A673 (cell line): ENCODE data around the gene STIM1. TPM values are rescaled to one million over a fixed set of nuclear protein-coding genes. Genes with fewer than 3 reads are reported as not detected.

Source experiments
- BruUV-seq: library from RNA; stranded (reverse); fragments of 400-500 nt; replicated peaks from 2 replicates; lab custom pipeline; 2021; lab: Mats Ljungman, UMichigan
- CTCF ChIA-PET: fragments of 300-600 bp; sonication (Branson Sonifier 250); formaldehyde crosslinking; loops from one replicate; lab custom pipeline; 2022; ENCODE audit warnings: antibody characterized with exemption; lab: Charles Lee
- POLR2A ChIA-PET: fragments of 300-600 bp; sonication (Branson Sonifier 250); formaldehyde crosslinking; loops from one replicate; lab custom pipeline; 2022; ENCODE audit warnings: antibody characterized with exemption; ENCODE audit not compliant: low non-redundant PET; lab: Charles Lee
- DNase-seq: peaks from one replicate; pipeline ENCODE4 v3.0.0-alpha.2; 2015; ENCODE audit warnings: low spot score
- H3K27ac ChIP-seq: fragments of 200-600 bp; sonication (generic); 2 replicates; pipeline ENCODE4 v1.5.1; 2016; ENCODE audit warnings: mixed run types, low read depth, mild to moderate bottlenecking, mixed read lengths, antibody characterized with exemption, low read length; ENCODE audit not compliant: poor library complexity, severe bottlenecking
- H3K27me3 ChIP-seq: fragments of 200-600 bp; sonication (generic); replicated peaks from 2 replicates; pipeline ENCODE4 v1.6.1; 2017; ENCODE audit warnings: mixed run types, low read depth, mild to moderate bottlenecking, mixed read lengths, antibody characterized with exemption, low read length; ENCODE audit not compliant: insufficient read depth, poor library complexity
- H3K36me3 ChIP-seq: fragments of 200-600 bp; sonication (generic); 2 replicates; pipeline ENCODE4 v1.6.1; 2016; ENCODE audit warnings: mixed run types, mild to moderate bottlenecking, mixed read lengths, antibody characterized with exemption, low read length; ENCODE audit not compliant: insufficient read depth, poor library complexity, severe bottlenecking
- H3K4me1 ChIP-seq: fragments of 200-600 bp; sonication (generic); 2 replicates; pipeline ENCODE4 v1.6.1; 2017; ENCODE audit warnings: mixed run types, mild to moderate bottlenecking, mixed read lengths, antibody characterized with exemption, low read length; ENCODE audit not compliant: insufficient read depth, poor library complexity, severe bottlenecking
- H3K4me3 ChIP-seq: fragments of 200-600 bp; sonication (generic); 2 replicates; pipeline ENCODE4 v1.5.1; 2016; ENCODE audit warnings: low read depth, mixed run types, mild to moderate bottlenecking, mixed read lengths, low read length; ENCODE audit not compliant: poor library complexity, severe bottlenecking
- H3K9me3 ChIP-seq: fragments of 200-600 bp; sonication (generic); 2 replicates; pipeline ENCODE4 v1.6.1; 2016; ENCODE audit warnings: mixed run types, low read depth, mild to moderate bottlenecking, mixed read lengths, antibody characterized with exemption, low read length; ENCODE audit not compliant: poor library complexity, severe bottlenecking
- CTCF ChIP-seq: fragments of 300-800, 200-600 bp; sonication (generic); conservative IDR thresholded peaks from 2 replicates; pipeline ENCODE4 v1.5.1; 2017; ENCODE audit warnings: low read depth, mild to moderate bottlenecking, antibody characterized with exemption, low read length, moderate library complexity, mixed read lengths
- EZH2 ChIP-seq: fragments of 200-600 bp; sonication (generic); IDR thresholded peaks from 2 replicates; pipeline ENCODE4 v1.6.1; 2017; ENCODE audit warnings: borderline replicate concordance, low read depth, mild to moderate bottlenecking, mixed read lengths, antibody characterized with exemption, low read length; ENCODE audit not compliant: poor library complexity, severe bottlenecking
- intact Hi-C: fragments of 100-400 bp; cut with micrococcal nuclease; formaldehyde crosslinking; loops from one replicate; pipeline ENCODE4 v1.10.0; 2022; ENCODE audit not compliant: unreplicated experiment
- total RNA-seq: library from RNA; stranded (reverse); gene quantifications from 2 replicates; pipeline ENCODE4 v1.2.3, GENCODE V29; 2021

Gene STIM1
- total RNA-seq, 1 experiment from 2014 or later: 14.2 TPM

- no TSS peak for BruUV-seq
- TF ChIP-seq CTCF (no peak), EZH2 (no peak)
- H3K9me3 ChIP-seq: no peaks in the 10 kb centered on the region
- H3K27ac ChIP-seq: no peak overlapping the region
- no peak for DNase-seq
- H3K27me3 ChIP-seq: no peaks in the 10 kb centered on the region
- POLR2A ChIA-PET: no interaction called here
- H3K4me1 ChIP-seq: no peaks in the 10 kb centered on the region
- intact Hi-C loops: no loop called here
- H3K4me3 ChIP-seq: no peak overlapping the region
- CTCF ChIA-PET: no interaction called here
- H3K36me3 ChIP-seq: peaks cover 6% of the 10 kb centered on the region
Observed at GRCh38 chr11:3825473-3826154, 29.9 kb upstream of the STIM1 start.

GRCh38 chr11:3826721-3827120 is 28.7 kb upstream of the STIM1 start:
- intact Hi-C loops: no loop called here
- no peak for DNase-seq
- BruUV-seq: no TSS peak
- Histone ChIP-seq H3K27ac (no peak overlapping the region), H3K4me1 (no peaks in the 10 kb centered on the region), H3K27me3 (no peaks in the 10 kb centered on the region), H3K9me3 (no peaks in the 10 kb centered on the region), H3K4me3 (no peak overlapping the region), H3K36me3 (peaks cover 6% of the 10 kb centered on the region)
- ChIA-PET CTCF (no interaction called here), POLR2A (interaction anchor here (0.6 kb wide), 1 partner anchor 9 kb away, joined by 3 read pairs; no protein-coding TSS in a partner anchor)
- TF ChIP-seq CTCF (no peak), EZH2 (no peak)

GRCh38 chr11:3827434-3828186 is 27.9 kb upstream of the STIM1 start:
- intact Hi-C loops: no loop called here
- H3K27me3 ChIP-seq: no peaks in the 10 kb centered on the region
- no peaks in the 10 kb centered on the region for H3K9me3 ChIP-seq
- no peak for TF ChIP-seq CTCF
- H3K36me3 ChIP-seq: peaks cover 6% of the 10 kb centered on the region
- H3K4me1 ChIP-seq: no peaks in the 10 kb centered on the region
- ChIA-PET POLR2A (no interaction called here), CTCF (no interaction called here)
- no peak overlapping the region for H3K27ac ChIP-seq
- BruUV-seq: TSS peak; percentile 37
- DNase-seq: no peak
- H3K4me3 ChIP-seq: no peak overlapping the region
